ENCODE results near the gene NKAIN2. TPM values are rescaled to one million over a fixed set of nuclear protein-coding genes. Genes with fewer than 3 reads are reported as not detected.

The NKAIN2 gene
- total and polyA plus RNA-seq, 7 donors, result under 0.01 to 4.4 (median 0.75) TPM; not detected in 1

GRCh38 chr6:124682751-124683150 lies 879.1 kb downstream of the NKAIN2 start:
- no peaks in the 10 kb centered on the region for H3K27me3 ChIP-seq
- no peak for DNase-seq
- peaks cover 0 to 11% (median 4%) of the 10 kb centered on the region in 4 donors for H3K9me3 ChIP-seq
- WGBS, 2 donors, result 82 to 85% methylated on average over 6 of the region's 6 CpGs
- H3K4me1 ChIP-seq, result no peaks in the 10 kb centered on the region
- H3K27ac ChIP-seq, result no peak overlapping the region
- TF ChIP-seq CTCF (IDR thresholded peaks at IDR 0.05), result no peak
- no peak for TF ChIP-seq EP300 (IDR thresholded peaks at IDR 0.05)
- no peak for TF ChIP-seq POLR2AphosphoS5 (IDR thresholded peaks at IDR 0.05)
- no peak for TF ChIP-seq POLR2A (IDR thresholded peaks at IDR 0.05)
- no peak overlapping the region for H3K4me3 ChIP-seq
- no peaks in the 10 kb centered on the region for H3K36me3 ChIP-seq
- intact Hi-C loops (cut with DNase I), result no loop called here

GRCh38 chr6:124683507-124683906 lies 879.8 kb downstream of the NKAIN2 start:
- intact Hi-C loops (cut with DNase I), result no loop called here
- TF ChIP-seq EP300 (IDR thresholded peaks at IDR 0.05), result no peak
- TF ChIP-seq POLR2A (IDR thresholded peaks at IDR 0.05), result no peak
- no peak for TF ChIP-seq CTCF (IDR thresholded peaks at IDR 0.05)
- no peak for TF ChIP-seq POLR2AphosphoS5 (IDR thresholded peaks at IDR 0.05)
- no peaks in the 10 kb centered on the region for H3K4me1 ChIP-seq
- 71 to 74% methylated on average over 4 of the region's 4 CpGs for WGBS, 2 donors
- no peak overlapping the region for H3K4me3 ChIP-seq
- H3K27me3 ChIP-seq, result no peaks in the 10 kb centered on the region
- H3K36me3 ChIP-seq, result no peaks in the 10 kb centered on the region
- DNase-seq, result no peak
- peaks cover 0 to 8% (median 3%) of the 10 kb centered on the region in 4 donors for H3K9me3 ChIP-seq
- H3K27ac ChIP-seq, result no peak overlapping the region

GRCh38 chr6:124684621-124685020 lies 881.0 kb downstream of the NKAIN2 start:
- H3K9me3 ChIP-seq, result no peaks in the 10 kb centered on the region
- TF ChIP-seq CTCF (IDR thresholded peaks at IDR 0.05), result no peak
- TF ChIP-seq POLR2A (IDR thresholded peaks at IDR 0.05), result no peak
- no peak for TF ChIP-seq POLR2AphosphoS5 (IDR thresholded peaks at IDR 0.05)
- TF ChIP-seq EP300 (IDR thresholded peaks at IDR 0.05), result no peak
- WGBS, 2 donors, result 67 to 82% methylated on average over 2 of the region's 2 CpGs
- no peak for DNase-seq
- H3K27me3 ChIP-seq, result no peaks in the 10 kb centered on the region
- H3K36me3 ChIP-seq, result no peaks in the 10 kb centered on the region
- no peak overlapping the region for H3K4me3 ChIP-seq
- no peaks in the 10 kb centered on the region for H3K4me1 ChIP-seq
- intact Hi-C loops (cut with DNase I), result no loop called here
- H3K27ac ChIP-seq, result no peak overlapping the region

GRCh38 chr6:124688369-124688768 lies 884.7 kb downstream of the NKAIN2 start:
- no peaks in the 10 kb centered on the region for H3K27me3 ChIP-seq

More at GRCh38 chr6:124688369-124688768, 884.7 kb downstream of the NKAIN2 start:
- Histone ChIP-seq H3K27ac (no peak overlapping the region), H3K36me3 (no peaks in the 10 kb centered on the region), H3K9me3 (no peaks in the 10 kb centered on the region), H3K4me1 (no peaks in the 10 kb centered on the region), H3K4me3 (no peak overlapping the region)
- no peak for DNase-seq
- TF ChIP-seq POLR2AphosphoS5 (IDR thresholded peaks at IDR 0.05) (no peak), EP300 (IDR thresholded peaks at IDR 0.05) (no peak), POLR2A (IDR thresholded peaks at IDR 0.05) (no peak), CTCF (IDR thresholded peaks at IDR 0.05) (no peak)
- intact Hi-C loops (cut with DNase I), result no loop called here

Measured in sigmoid colon (tissue), 7 donors.